K562 (cell line): ENCODE measurements around the gene SOX15. TPM values are rescaled to one million over a fixed set of nuclear protein-coding genes. Genes with fewer than 3 reads are reported as not detected.

Experiments
- ATAC-seq: fragments of 200-7000 bp; cut with Tn5 transposase; 3 replicates; pipeline ENCODE4 v1.9.1; 2020; ENCODE audit warnings: moderate library complexity
- BruUV-seq: library from RNA; stranded (reverse); fragments of 400-500 nt; replicated peaks from 2 replicates; lab custom pipeline; 2021; lab: Mats Ljungman, UMichigan
- CTCF ChIA-PET: fragments of 300-600 bp; formaldehyde crosslinking; extraction: SDS; loops from one replicate; lab custom pipeline; 2021; ENCODE audit warnings: low intra/inter-chr PET ratio; lab: Yijun Ruan, JAX
- POLR2A ChIA-PET: fragments of 300-600, 350-650 bp; sonication (Branson Sonifier 250); formaldehyde crosslinking; extraction: SDS; loops from one replicate; lab custom pipeline; 2021; ENCODE audit warnings: antibody characterized with exemption, inconsistent platforms; lab: Yijun Ruan, JAX
- DNase-seq, 4 experiments: peaks; one replicate each; pipeline versions ENCODE4 v3.0.0 to v3.0.0-alpha.2; 2011 to 2018; ENCODE audit warnings: low spot score in 3 of 4, mixed read lengths in 3 of 4; ENCODE audit errors: extremely low read depth in 1 of 4
- FAIRE-seq: peaks from 2 replicates; lab custom pipeline; 2011; peaks lifted over from hg19 to GRCh38; lab: Jason Lieb, UNC
- H2AFZ ChIP-seq: 2 replicates; pipeline ENCODE4 v1.6.0; 2011; ENCODE audit warnings: low read depth, low read length, control low read depth, inconsistent platforms
- H3K27ac ChIP-seq: fragments of 200-600 bp; 3 replicates; pipeline ENCODE4 v1.8.0; 2011; ENCODE audit warnings: low read depth, mild to moderate bottlenecking, control low read depth, inconsistent platforms, low read length, moderate library complexity, mixed read lengths; ENCODE audit errors: extremely low read depth
- H3K27me3 ChIP-seq, 2 experiments: fragments of 300-600 bp in 1 of 2; 2 replicates in 1 of 2; 3 replicates in 1 of 2; pipeline versions ENCODE4 v1.6.0 to v1.8.0; 2011; ENCODE audit warnings: inconsistent platforms in 2 of 2, low read length in 2 of 2, mild to moderate bottlenecking in 1 of 2, mixed read lengths in 1 of 2, moderate library complexity in 1 of 2; ENCODE audit not compliant: control insufficient read depth in 2 of 2, insufficient read depth in 2 of 2
- H3K36me3 ChIP-seq: fragments of 300-600 bp; 3 replicates; pipeline ENCODE4 v1.8.0; 2011; ENCODE audit warnings: mild to moderate bottlenecking, low read length, inconsistent platforms; ENCODE audit not compliant: control insufficient read depth, insufficient read depth
- H3K4me1 ChIP-seq, 2 experiments: fragments of 200-600 bp in 1 of 2; replicated peaks in 1 of 2; 2 replicates in 1 of 2; 3 replicates in 1 of 2; pipeline versions ENCODE4 v1.5.1 to v1.8.0; 2011; ENCODE audit warnings: inconsistent platforms in 2 of 2, low read length in 2 of 2, mild to moderate bottlenecking in 1 of 2, mixed read lengths in 1 of 2, moderate library complexity in 1 of 2; ENCODE audit not compliant: control insufficient read depth in 2 of 2, insufficient read depth in 2 of 2
- H3K4me2 ChIP-seq: 2 replicates; pipeline ENCODE4 v1.6.1; 2011; ENCODE audit warnings: low read length, control low read depth, inconsistent platforms, mixed read lengths; ENCODE audit not compliant: insufficient read depth
- H3K4me3 ChIP-seq: fragments of 200-600 bp; sonication (generic), shearing (Covaris generic); 2 replicates; pipeline ENCODE4 v1.5.1; 2016; ENCODE audit warnings: control low read depth, inconsistent platforms
- H3K79me2 ChIP-seq: fragments of 200-600 bp; 3 replicates; pipeline ENCODE4 v1.8.0; 2011; ENCODE audit warnings: low read length, inconsistent platforms; ENCODE audit not compliant: control insufficient read depth, insufficient read depth
- H3K9ac ChIP-seq, 2 experiments: 2 replicates each; pipeline versions ENCODE4 v1.6.0 to v1.6.1; 2011; ENCODE audit warnings: low read depth in 2 of 2, low read length in 2 of 2, control low read depth in 1 of 2, inconsistent platforms in 1 of 2, mild to moderate bottlenecking in 1 of 2, mixed read lengths in 1 of 2; ENCODE audit not compliant: insufficient read depth in 1 of 2
- H3K9me1 ChIP-seq: one replicate; pipeline ENCODE4 v1.6.0; 2011; ENCODE audit warnings: inconsistent platforms, mild to moderate bottlenecking, low read length, moderate library complexity; ENCODE audit not compliant: control insufficient read depth, insufficient read depth
- H3K9me3 ChIP-seq: replicated peaks from 2 replicates; pipeline ENCODE4 v1.5.1; 2011; ENCODE audit warnings: low read depth, low read length, inconsistent platforms; ENCODE audit not compliant: control insufficient read depth, insufficient read depth
- H4K20me1 ChIP-seq: replicated peaks from 2 replicates; pipeline ENCODE4 v1.6.1; 2011; ENCODE audit warnings: low read length, inconsistent platforms, mixed read lengths; ENCODE audit not compliant: control insufficient read depth, insufficient read depth
- BRF2 ChIP-seq: IDR thresholded peaks from 3 replicates; pipeline ENCODE4 v1.6.1; 2011; ENCODE audit warnings: borderline replicate concordance, mild to moderate bottlenecking; ENCODE audit not compliant: insufficient read length, insufficient read depth
- NEUROD1 ChIP-seq: fragments of 150-350 bp; IDR thresholded peaks from 2 replicates; pipeline ENCODE4 v1.6.1; 2014; ENCODE audit warnings: borderline replicate concordance, low read length, low read depth; ENCODE audit not compliant: partially characterized antibody
- PHF8 ChIP-seq: fragments of 200-600 bp; sonication (generic); IDR thresholded peaks from 2 replicates; pipeline ENCODE4 v1.6.1; 2012; ENCODE audit warnings: mixed run types, mild to moderate bottlenecking, inconsistent platforms, low read length, moderate library complexity, borderline replicate concordance
- ZFX ChIP-seq: sonication (generic); formaldehyde crosslinking; IDR thresholded peaks from 2 replicates; pipeline ENCODE4 v1.8.0; 2022; ENCODE audit warnings: mild to moderate bottlenecking, missing genetic modification reagents, moderate library complexity
- ZNF134 ChIP-seq: fragments of 250-450 bp; sonication (Bioruptor Pico); conservative IDR thresholded peaks from 2 replicates; pipeline ENCODE4 v1.4.0; 2020
- WGBS: fragments of 100-300 bp; shearing (Covaris generic); methylation state at CpG from one replicate; pipeline ENCODE4 v1.1.6; 2016; ENCODE audit warnings: low coverage, mixed read lengths; ENCODE audit not compliant: insufficient coverage; ENCODE audit errors: missing lambda C conversion rate; 5-methylcytosine and 5-hydroxymethylcytosine counted together
- in situ Hi-C: fragments of 300-500 bp; cut with MboI; formaldehyde crosslinking; loops from 4 replicates; pipeline ENCODE4 v1.15.0; 2018; ENCODE audit warnings: inconsistent platforms, mixed read lengths
- intact Hi-C: fragments of 100-400 bp; cut with micrococcal nuclease; formaldehyde crosslinking; loops from 2 replicates; pipeline ENCODE4 v1.14.2; 2022
- polyA plus RNA-seq, 8 experiments: library from polyadenylated mRNA; depleted of rRNA in 4 of 8; stranded (reverse) in 5 of 8; unstranded in 3 of 8; fragments of >200 nt; fragmentation: Nextera tagmentation in 2 of 8; fragmentation: Illumina TruSeq in 1 of 8; extraction: Ambion mirVana in 2 of 8; extraction: Trizol in 1 of 8; gene quantifications; 2 replicates each; pipeline versions ENCODE4 v1.2.1 to v1.2.3, GENCODE V29; 2011 to 2014; ENCODE audit warnings: inconsistent platforms in 1 of 8, missing spikeins in 1 of 8
- total RNA-seq, 7 experiments: library from RNA; depleted of rRNA in 6 of 7; stranded (reverse); fragments of >200 nt in 6 of 7; fragmentation: Illumina TruSeq in 2 of 7; extraction: Trizol in 2 of 7; gene quantifications; 2 replicates each; pipeline versions ENCODE4 v1.2.1 to v1.2.3, GENCODE V29; 2011 to 2021; ENCODE audit warnings: low replicate concordance in 1 of 7

Gene SOX15
- total and polyA plus RNA-seq, 9 of the 15 experiments (the other 6 are each of a cell fraction or from before 2014, with no cell fraction given): 0.07 to 0.33 (median 0.19) TPM; not detected in 5

GRCh38 chr17:7557775-7558543 is 31.9 kb downstream of the SOX15 start:
- DNase-seq: no peak
- Histone ChIP-seq H3K4me2 (no peak overlapping the region), H3K9me1 (no peaks in the 10 kb centered on the region), H3K27me3 (no peaks in the 10 kb centered on the region)
- ChIA-PET CTCF (no interaction called here), POLR2A (interaction anchor here (0.6 to 1.2 kb wide), 4 partner anchors 20 to 298 kb away, joined by 3 read pairs; no protein-coding TSS in a partner anchor)
- ATAC-seq: no peak
- in situ Hi-C loops: loop anchor here (10.0 to 25.0 kb wide), 2 partner anchors 203 to 521 kb away; partner anchors contain the start of genes KCTD11, SLC16A11, SLC16A13 and TMEM95
- TF ChIP-seq PHF8: peak; percentile 24; the same call in 1 of the 2 replicates
- peak; percentile 63 for TF ChIP-seq ZFX (CRISPR knock-in tag)
- no peak for TF ChIP-seq BRF2
- no peak for TF ChIP-seq NEUROD1
- TF ChIP-seq ZNF134 (CRISPR knock-in tag): 0 out of 2 replicates have a peak, but pooled peaks have one; percentile 28
- TF ChIP-seq, all 486 proteins: peak for 3
- 65% methylated on average over 10 of the region's 21 CpGs for WGBS
- Histone ChIP-seq H4K20me1 (no peaks in the 10 kb centered on the region), H3K4me1 (peaks cover 14 to 52% of the 10 kb centered on the region in 2 experiments; a peak in 4 of 5 replicates), H3K36me3 (peaks cover under 1% of the 10 kb centered on the region; the same call in 1 of the 3 replicates), H3K4me3 (no peak overlapping the region), H3K9me3 (no peaks in the 10 kb centered on the region), H3K79me2 (peaks cover 18% of the 10 kb centered on the region), H3K27ac (no peak overlapping the region), H2AFZ (peak overlapping the region; percentile 53; the same call in 1 of the 2 replicates), H3K9ac (peak overlapping the region in 1 of 2 experiments; percentile 61; a peak in 2 of 4 replicates)
- BruUV-seq: no TSS peak
- FAIRE-seq: no peak
- intact Hi-C loops: no loop called here
